GM23248 (cell line): ENCODE results near the gene KCNH2.

Experiments
- EZH2 ChIP-seq: fragments of 200-600 bp; sonication (generic); IDR thresholded peaks from 2 replicates; pipeline ENCODE4 v1.6.1; 2018; ENCODE audit warnings: antibody characterized with exemption, mild to moderate bottlenecking; ENCODE audit not compliant: insufficient read depth, poor library complexity, severe bottlenecking
- EZH2phosphoT487 ChIP-seq: fragments of 200-600 bp; sonication (generic); IDR thresholded peaks from 2 replicates; pipeline ENCODE4 v1.6.1; 2018; ENCODE audit warnings: antibody characterized with exemption, moderate library complexity, mild to moderate bottlenecking, low read depth; ENCODE audit not compliant: insufficient read depth

DNA sequence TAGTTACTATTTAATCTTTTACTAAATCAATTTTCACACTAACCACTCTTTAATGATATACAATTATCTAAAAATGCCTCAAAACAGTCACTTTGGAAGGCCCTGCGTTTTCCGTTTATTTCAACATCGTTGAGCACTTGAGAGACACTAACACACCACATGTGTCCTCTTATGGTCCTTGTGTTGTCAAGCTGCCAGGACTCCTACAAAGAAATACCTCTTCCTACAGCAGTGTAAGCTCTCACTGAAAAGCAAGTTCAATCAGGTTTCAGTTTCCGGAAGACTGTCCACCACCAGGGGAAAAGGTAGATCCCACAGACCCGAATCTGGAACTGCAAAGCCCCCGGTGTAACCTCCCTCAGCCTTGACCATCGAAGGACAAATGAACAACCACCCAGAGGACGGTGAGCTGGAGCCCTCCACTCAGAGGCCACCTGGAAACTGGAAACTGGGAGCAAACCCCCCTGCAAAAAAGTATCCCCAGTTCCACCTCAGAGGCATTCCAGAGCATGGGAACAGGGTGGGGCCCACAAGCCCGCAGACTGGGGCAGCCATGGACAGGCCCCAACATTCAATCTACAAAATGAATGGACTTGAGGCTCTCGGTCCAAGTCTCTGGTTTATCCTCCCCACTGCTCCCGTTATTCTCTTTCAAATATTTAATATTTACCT is 37.6 kb downstream of the KCNH2 start:
- TF ChIP-seq EZH2phosphoT487 (no peak), EZH2 (no peak)
